COLO668 (cell line): ENCODE results near the gene NELFCD.
"Not testable (repeated sequence)": the region's sequence is repeated elsewhere in the genome, so short reads cannot be mapped to it uniquely, and the experiment has no call there.

ENCODE experiments used
- DNase-seq: peaks from one replicate; lab custom pipeline; 2025; ENCODE audit not compliant: unreplicated experiment; lab: John Stamatoyannopoulos, UW

Gene NELFCD

DNA sequence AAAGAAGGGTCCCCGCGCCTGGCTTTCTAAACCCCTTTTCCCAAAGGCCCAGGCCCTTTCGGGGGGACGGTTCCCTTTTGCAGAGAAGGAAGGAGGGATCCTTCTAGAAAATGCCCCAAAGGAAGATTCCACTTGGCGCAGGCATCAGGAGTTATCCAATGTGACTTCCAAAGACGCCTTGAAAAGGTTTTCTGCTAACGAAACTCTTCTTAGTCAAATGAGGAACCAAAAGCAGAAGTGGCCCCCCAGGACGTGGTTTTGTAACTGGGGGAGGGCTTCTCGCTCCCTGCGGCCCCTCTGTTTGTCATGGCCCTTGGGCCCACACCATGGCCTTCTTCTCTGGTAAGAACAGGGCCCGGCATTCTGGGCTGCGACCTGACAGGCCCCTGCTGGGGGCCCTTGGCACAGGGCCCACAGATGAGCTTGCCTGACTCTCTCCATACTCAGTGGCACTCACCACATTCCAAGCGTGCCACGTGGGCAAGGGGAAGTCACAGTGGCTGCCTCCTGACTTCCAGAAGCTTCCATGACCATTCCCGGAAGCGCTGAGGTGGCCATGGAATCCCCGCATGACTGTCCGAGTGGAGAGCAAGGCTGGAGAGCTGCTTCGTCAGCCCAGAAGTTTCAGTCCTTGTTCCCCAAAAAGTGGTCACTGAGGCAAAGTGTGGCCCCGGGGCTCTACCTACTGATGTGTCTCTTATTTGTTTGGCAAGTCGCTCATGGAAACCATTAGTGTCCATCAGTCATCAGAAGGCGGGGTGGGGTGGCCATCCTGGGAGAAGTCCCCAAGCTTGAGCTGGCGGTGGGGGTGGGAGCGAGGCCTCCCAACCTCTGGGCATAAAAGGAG, 26.8 kb downstream of the NELFCD start:
- no peak for DNase-seq

- DNase-seq = no peak
Measured at GRCh38 chr20:59008715-59009336, 27.8 kb downstream of the NELFCD start.

GRCh38 chr20:59010321-59010994, 29.4 kb downstream of the NELFCD start:
- DNase-seq = no peak

DNA sequence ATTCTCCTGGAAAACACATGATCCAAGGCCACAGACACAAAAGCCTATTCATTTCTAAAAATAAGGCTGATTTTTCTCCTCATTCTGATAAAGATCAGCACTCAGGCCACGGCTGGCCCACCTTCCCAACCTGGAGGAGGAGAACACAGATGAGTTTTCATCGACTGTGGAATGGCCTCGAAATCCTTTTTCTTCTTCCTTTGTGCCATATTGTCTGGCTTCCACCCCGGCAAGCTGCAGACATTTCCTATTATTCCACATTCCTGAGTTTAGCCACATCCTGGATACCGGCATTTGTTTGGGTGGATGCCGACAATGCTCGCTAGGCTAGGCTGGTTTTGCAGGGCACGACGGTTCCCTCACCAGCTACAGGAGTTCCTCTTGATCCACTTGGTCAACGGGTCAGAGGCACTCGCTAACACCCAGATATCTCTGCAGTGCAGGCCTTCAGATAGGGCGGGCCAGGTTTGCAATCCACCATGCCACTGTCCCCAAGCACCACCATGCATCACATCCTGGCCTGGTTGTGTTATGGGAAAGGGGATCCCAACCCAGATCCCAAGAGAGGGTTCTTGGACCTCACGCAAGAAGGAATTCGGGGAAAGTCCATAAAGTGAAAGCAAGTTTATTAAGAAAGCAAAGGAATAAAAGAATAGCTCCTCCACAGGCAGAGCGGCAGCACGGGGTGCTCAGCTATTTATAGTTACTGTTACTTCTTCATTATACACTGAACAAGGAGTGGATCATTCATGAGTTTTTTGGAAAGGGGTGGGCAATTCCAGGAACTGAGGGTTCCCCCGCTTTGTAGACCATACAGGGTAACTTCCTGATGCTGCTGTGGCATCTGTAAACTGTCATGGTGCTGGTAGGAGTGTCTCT, 30.2 kb downstream of the NELFCD start:
- DNase-seq = no peak

- not testable (repeated sequence) for DNase-seq
Measured at GRCh38 chr20:59011874-59012157, 30.8 kb downstream of the NELFCD start.

DNA sequence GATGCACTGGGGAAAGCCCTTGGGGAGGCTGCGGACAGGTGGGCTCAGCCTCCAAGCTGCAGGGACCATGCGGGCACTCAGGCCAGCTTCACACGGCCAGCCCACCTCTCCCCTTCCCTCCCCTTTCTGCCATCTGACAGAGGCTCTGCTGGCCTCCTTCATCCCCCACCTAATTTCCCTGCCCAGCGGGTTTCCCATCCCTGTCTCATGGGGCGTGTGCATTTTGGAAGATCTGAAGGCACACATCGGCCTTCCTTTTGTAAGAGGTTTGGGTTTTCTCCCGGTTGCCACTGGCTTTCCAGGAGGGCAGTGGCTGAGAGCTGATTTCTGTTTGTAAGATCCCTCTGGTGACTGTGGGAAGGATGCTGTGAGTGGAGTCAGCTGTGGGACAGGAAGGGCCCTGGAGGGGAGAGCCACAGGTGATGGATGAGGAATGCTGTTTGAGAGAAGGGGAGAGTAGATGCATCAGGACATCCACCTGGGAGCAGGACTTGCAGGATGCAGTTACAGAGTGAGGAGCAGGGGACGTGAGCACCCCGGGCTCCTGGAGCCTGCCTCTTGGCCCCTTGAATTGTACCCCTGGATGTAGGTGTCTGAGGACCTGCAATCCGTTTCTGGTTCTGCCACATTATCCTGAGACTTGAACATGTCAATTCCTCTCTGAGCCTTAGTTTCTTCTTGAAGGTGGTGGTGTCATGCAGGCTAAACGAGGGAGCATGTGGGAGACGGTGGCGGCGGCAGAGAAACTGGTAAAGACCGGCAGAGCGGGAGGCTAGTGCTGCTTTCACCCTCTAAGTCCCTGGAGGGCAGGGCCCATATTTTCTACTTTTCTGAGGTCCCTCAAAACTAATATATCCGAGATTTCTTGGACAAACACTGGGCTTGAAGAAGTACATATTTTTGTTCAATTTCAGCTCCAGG, 32.2 kb downstream of the NELFCD start:
- DNase-seq = no peak

DNA sequence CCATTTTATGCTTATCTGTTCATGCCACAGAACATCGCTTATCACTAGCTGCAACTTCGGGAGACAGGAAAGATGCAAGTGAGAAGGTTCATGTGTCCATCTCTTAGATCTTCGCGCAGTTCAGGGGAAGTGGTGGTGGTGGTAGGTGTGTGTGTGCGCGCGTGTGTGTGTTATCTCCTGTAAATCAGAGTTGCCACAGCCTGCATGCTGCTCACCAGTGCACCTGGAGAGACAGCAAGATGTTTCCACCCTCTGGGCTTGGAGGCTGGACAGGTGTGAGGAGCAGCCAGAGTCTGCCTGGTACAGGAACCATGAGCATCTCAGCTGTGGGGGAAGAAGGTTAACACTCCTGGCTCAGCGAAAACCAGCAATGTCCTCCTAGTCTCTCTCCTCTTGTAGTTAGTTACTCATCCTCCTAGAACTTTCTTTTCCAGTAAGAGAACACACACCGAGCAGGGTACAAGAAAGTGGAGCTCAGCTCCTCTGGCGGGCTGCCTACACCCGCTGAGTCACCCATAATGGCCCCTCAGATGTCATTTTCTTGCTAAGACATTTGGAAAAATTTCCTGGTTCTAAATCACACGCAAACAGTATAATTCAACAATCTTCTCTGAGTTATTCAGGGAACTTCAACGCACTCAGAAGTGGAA, 33.0 kb downstream of the NELFCD start:
- no peak for DNase-seq

DNA sequence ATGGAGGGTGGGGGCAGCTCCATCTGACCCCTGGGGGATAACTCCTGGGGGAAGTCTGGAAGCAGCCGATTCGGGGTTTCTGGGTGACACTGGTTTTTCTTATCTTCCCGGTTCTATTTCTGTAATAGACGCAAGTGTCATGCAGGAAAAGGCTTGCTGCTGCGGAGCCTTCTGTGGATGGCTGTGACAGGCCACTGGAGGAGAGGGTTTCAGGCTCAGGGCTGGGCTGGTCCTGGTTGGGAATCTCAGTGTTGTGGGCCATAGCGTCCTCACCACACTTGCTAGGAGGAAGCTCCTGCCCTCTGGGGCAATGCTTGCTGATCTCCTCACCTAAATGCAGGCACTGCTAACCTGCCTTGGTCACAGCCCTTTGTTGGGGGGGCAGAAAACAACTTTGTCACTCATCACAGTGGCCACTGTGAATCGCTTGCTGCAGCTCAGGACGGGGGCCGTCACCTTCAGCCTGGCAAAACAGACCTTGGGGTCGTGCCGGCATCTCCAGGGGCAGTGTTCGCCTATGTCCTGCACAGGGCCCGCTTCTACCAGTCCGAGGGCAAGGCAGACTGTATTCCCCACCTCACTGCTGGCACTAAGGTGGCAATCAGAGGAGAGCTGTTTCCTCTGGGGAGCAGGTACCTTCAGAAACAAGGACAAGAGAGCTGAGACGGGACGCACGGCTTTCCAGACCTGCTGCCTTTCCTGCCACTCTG, 33.8 kb downstream of the NELFCD start:
- DNase-seq = no peak

GRCh38 chr20:59015411-59015810, 34.4 kb downstream of the NELFCD start:
- DNase-seq = no peak

- DNase-seq = no peak
Measured at GRCh38 chr20:59015812-59016711, 35.0 kb downstream of the NELFCD start.

- no peak for DNase-seq
Measured at GRCh38 chr20:59016795-59017492, 35.9 kb downstream of the NELFCD start.

DNA sequence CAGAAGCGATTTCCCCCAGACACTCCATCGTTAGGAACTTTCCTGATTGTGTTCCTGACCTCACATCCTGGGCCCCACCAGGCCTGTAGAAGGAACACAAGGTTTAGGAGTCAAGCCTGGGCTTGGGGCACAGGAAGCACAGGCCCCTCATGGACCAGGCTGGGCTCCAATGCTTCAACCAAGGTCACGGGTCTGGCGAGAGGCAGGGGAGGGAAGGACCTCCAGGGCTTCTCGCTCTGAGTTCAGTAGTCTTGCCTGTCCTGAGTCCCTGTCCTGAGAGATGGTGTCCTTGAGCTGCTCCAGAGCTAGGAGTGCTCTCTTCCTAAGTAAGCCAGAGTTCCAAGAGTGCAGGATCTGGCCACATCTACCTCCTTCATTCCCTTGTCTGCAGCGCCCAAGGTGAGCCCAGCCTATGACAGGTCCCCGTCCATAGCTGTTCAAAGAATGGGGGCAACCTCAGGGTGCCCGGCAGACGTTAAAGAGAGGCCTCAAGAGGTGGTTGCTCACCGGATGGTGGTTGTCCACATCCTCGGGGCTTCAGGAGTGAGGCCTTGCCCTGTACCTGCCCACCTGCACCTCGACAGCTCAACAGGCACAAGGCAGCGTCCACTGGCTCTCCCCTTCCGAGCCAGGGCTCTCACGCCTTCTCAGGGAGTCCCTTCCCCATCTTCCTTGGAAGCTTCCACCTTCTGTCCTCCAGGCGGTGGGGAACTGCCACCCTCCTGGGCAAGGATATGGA, 36.6 kb downstream of the NELFCD start:
- no peak for DNase-seq

DNA sequence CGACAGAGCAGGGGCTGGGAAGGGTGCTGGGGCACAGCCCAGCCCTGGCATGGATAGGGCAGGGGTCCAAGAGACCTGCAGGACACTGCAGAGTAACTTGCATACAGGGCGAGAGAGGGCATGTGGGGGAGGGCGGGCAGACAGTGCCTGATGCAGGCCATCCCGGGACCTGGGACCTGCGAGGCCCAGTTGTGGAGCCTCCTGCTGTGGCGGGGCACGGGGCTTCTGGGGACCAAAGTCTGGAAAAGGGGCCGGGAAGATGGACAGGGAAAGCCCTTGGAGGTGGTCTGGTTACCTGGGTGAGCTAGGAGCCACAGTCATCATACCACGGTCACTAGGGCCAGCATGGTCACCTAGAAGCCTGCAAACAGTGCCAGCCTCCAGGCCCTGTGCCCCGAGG, 37.8 kb downstream of the NELFCD start:
- no peak for DNase-seq

- no peak for DNase-seq
Measured at GRCh38 chr20:59019217-59019616, 38.2 kb downstream of the NELFCD start, which contains the start of gene TUBB1. TUBB1 (plus strand) TSS chr20:59019429; CDS start chr20:59019523, 94 bp downstream.

- DNase-seq = no peak
Measured at GRCh38 chr20:59020938-59021551, 40.0 kb downstream of the NELFCD start.

GRCh38 chr20:59022754-59023153, 41.7 kb downstream of the NELFCD start:
- no peak for DNase-seq
